DND-41 (cell line): ENCODE results near the gene FAM110A.

Experiments
- CTCF ChIP-seq: IDR thresholded peaks from 2 replicates; pipeline ENCODE4 v1.5.1; 2012; ENCODE audit warnings: borderline replicate concordance, low read length, moderate library complexity, mild to moderate bottlenecking; ENCODE audit not compliant: poor library complexity, severe bottlenecking; ENCODE audit errors: extremely low read depth
- EZH2 ChIP-seq: IDR thresholded peaks from 3 replicates; pipeline ENCODE4 v1.6.1; 2012; ENCODE audit warnings: borderline replicate concordance, low read depth, mild to moderate bottlenecking, moderate library complexity, low read length, inconsistent platforms; ENCODE audit not compliant: severe bottlenecking

- no peak for TF ChIP-seq CTCF
- no peak for TF ChIP-seq EZH2
Observed at GRCh38 chr20:853406-853996, 20.0 kb downstream of the FAM110A start.
